ENCODE measurements around the gene RPE.
A peak's percentile ranks its signal among the peaks of the same experiment; 100 is the strongest.

DNA sequence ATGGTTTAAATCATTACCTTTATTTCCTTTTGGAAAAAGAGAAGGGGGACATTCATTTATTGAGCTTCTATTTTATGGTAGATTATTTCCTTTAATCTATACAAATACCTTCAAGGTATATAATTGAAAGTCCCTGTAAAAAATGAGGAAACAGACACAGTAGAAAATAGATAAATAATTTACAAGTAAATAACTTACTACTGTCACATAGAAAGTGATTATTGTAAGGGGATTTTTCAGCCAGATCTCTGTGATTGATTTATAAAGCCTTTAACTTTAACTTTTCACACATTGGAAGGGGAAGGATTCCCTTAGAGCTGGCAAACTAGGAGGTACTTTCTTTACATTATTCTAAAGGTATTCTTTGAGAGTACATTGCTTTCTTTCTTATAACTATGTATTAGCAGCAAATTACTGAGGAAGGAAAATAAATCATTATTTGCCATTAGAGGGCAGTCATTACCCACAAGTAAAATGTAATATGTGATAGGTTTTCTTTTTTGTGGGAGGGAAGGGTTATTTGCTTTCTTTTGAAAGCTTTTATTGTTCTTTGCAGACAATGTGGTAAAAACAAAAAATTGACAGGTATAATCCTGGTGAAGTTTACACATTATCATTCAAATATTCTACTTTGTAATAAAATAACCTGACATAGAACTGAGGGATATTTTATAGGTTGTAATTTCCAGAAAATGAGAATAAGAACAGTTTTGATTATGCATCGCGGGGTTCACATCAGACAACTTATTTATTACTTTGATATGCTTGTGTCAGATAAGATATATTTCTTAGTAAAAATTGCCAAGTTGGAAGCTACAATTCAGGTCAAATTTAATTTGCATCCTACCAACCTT, 24.8 kb upstream of the RPE start:
- TF ChIP-seq, protein P1, sequence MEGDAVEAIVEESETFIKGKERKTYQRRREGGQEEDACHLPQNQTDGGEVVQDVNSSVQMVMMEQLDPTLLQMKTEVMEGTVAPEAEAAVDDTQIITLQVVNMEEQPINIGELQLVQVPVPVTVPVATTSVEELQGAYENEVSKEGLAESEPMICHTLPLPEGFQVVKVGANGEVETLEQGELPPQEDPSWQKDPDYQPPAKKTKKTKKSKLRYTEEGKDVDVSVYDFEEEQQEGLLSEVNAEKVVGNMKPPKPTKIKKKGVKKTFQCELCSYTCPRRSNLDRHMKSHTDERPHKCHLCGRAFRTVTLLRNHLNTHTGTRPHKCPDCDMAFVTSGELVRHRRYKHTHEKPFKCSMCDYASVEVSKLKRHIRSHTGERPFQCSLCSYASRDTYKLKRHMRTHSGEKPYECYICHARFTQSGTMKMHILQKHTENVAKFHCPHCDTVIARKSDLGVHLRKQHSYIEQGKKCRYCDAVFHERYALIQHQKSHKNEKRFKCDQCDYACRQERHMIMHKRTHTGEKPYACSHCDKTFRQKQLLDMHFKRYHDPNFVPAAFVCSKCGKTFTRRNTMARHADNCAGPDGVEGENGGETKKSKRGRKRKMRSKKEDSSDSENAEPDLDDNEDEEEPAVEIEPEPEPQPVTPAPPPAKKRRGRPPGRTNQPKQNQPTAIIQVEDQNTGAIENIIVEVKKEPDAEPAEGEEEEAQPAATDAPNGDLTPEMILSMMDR (IDR thresholded peaks at IDR 0.05; ENCODE audit: low read depth, low read length, poor library complexity, severe bottlenecking), result peak; percentile 63
- TF ChIP-seq EZH2phosphoT487 (IDR thresholded peaks at IDR 0.05; ENCODE audit: borderline replicate concordance, low read length), result no peak

Measured in DOHH2 (cell line).